ENCODE data around the gene SNORC. TPM values are rescaled to one million over a fixed set of nuclear protein-coding genes. Genes with fewer than 3 reads are reported as not detected.

SNORC gene
- total RNA-seq, 1 experiment from 2014 or later, result 3.4 TPM

GRCh38 chr2:232882085-232882484 lies 12.0 kb downstream of the SNORC start:
- Mint-ChIP-seq H3K4me3 (no peak overlapping the region), H3K27ac (no peak overlapping the region), H3K9me3 (no peaks in the 10 kb centered on the region), H3K36me3 (no peaks in the 10 kb centered on the region), H3K4me1 (no peaks in the 10 kb centered on the region; the same call in 1 of the 2 replicates), H3K27me3 (ENCODE audit: low read depth) (peaks cover 17% of the 10 kb centered on the region)
- POLR2A ChIA-PET, result no interaction called here
- TF ChIP-seq USF2 (CRISPR knock-in tag; IDR thresholded peaks at IDR 0.05), result no peak
- TF ChIP-seq ELF4 (CRISPR knock-in tag; IDR thresholded peaks at IDR 0.05; ENCODE audit: low read depth), result no peak
- no peak for TF ChIP-seq STAT6 (CRISPR knock-in tag; conservative IDR thresholded peaks at IDR 0.05; ENCODE audit: low read depth)
- TF ChIP-seq FOXK1 (CRISPR knock-in tag; IDR thresholded peaks at IDR 0.05), result no peak
- no peak for TF ChIP-seq EMX1 (CRISPR knock-in tag; IDR thresholded peaks at IDR 0.05)
- TF ChIP-seq TEAD4 (CRISPR knock-in tag; IDR thresholded peaks at IDR 0.05), result no peak
- TF ChIP-seq RELA (CRISPR knock-in tag; IDR thresholded peaks at IDR 0.05; ENCODE audit: borderline replicate concordance), result no peak
- no peak for TF ChIP-seq ETV6 (CRISPR knock-in tag; IDR thresholded peaks at IDR 0.05)
- no peak for TF ChIP-seq ZBTB21 (CRISPR knock-in tag; IDR thresholded peaks at IDR 0.05; ENCODE audit: borderline replicate concordance)
- no peak for TF ChIP-seq MLX (CRISPR knock-in tag; IDR thresholded peaks at IDR 0.05)
- no peak for TF ChIP-seq USF1 (CRISPR knock-in tag; IDR thresholded peaks at IDR 0.05)
- TF ChIP-seq MYBL2 (CRISPR knock-in tag; IDR thresholded peaks at IDR 0.05), result no peak
- no peak for TF ChIP-seq KAT7 (CRISPR knock-in tag; IDR thresholded peaks at IDR 0.05; ENCODE audit: borderline replicate concordance)
- TF ChIP-seq ZNF425 (CRISPR knock-in tag; conservative IDR thresholded peaks at IDR 0.05), result no peak
- TF ChIP-seq GRHL2 (CRISPR knock-in tag; IDR thresholded peaks at IDR 0.05; ENCODE audit: insufficient replicate concordance, severe bottlenecking), result no peak
- no peak for TF ChIP-seq ZNF121 (CRISPR knock-in tag; IDR thresholded peaks at IDR 0.05)
- TF ChIP-seq ATF6 (CRISPR knock-in tag; IDR thresholded peaks at IDR 0.05), result no peak
- TF ChIP-seq ZNF423 (CRISPR knock-in tag; IDR thresholded peaks at IDR 0.05), result no peak
- TF ChIP-seq SMAD4 (CRISPR knock-in tag; IDR thresholded peaks at IDR 0.05), result no peak
- no peak for TF ChIP-seq NR1H2 (CRISPR knock-in tag; IDR thresholded peaks at IDR 0.05)
- CTCF ChIA-PET, result interaction anchor here (1.6 kb wide), 1 partner anchor 147 kb away, joined by 6 read pairs; no protein-coding TSS in a partner anchor
- ATAC-seq (no peak), DNase-seq (ENCODE audit: low spot score) (no peak)
